ENCODE measurements around the gene HDAC5.
A peak's percentile ranks its signal among the peaks of the same experiment; 100 is the strongest.

The HDAC5 gene

DNA sequence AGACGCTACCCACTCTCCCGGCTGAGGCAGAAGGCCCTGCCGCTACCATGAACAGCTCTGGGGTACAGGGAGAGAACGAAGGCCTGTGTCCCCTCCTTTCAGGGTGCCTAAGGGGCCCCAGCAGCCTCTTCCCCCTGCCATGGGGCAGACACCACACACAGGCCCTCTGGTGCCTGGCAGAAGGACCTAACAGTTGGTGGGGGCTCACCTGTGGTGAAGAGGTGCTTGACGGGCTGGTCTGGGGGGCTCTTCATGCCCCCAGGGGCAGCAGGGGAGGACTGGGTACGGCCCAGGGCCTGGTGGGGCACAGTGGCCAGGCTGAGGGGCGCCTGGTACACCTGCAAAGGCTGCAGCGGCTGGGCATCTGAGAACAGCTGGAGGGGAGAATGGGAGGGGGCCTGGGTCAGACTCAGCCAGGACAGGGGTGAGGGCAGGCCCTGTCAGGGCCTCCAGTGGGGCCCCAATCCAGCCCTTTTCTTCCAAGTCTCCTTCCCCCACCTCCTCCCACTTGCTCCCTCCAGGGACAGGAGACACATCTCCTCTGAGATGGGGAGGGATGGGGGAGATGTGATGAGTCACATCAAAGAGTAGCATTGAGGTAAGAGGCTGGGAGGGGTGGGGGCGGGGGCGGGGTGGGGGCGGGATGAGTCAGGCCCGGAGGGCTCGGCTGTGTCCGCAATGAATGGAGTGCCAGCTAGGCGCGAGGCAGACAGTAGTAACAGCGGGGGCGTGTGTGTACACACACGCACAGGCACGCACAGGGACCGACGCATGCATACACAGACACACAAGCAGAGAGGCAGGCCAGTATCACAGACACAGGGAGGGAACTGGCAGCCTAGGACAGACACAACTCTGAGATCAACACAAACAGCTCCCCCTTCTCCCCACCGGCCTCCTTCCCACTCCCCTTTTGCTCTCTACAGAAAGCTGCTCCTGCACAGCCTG is 36.8 kb downstream of the HDAC5 start:
- peak; percentile 63 to 75 for DNase-seq

DNA sequence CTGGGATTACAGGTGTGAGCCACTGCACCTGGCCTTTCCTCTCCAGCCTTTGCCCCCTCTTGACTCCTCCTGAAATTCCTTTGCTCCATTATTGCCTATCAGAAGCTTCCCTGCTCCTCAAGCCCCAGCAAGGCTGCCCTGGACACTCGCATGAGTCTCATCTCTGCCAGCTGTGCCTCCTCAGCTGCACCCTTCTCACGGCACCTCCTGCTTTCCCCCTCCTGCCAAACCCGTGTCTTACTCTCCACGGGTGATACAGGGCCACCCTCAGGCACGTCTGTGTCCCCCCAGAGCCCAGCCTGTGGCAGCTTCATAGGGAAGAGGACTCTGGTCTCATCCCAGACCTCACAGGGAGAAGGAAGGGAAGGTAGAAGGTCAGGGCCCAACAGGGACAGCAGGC is 37.5 kb downstream of the HDAC5 start:
- no peak for DNase-seq

- no peak for DNase-seq
Measured at GRCh38 chr17:44084921-44085320, 38.5 kb downstream of the HDAC5 start.

GRCh38 chr17:44084131-44084538 is 39.3 kb downstream of the HDAC5 start:
- DNase-seq, result peak in 1 of 2 experiments; percentile 23

GRCh38 chr17:44083250-44083849 is 40.1 kb downstream of the HDAC5 start:
- DNase-seq, result no peak

DNA sequence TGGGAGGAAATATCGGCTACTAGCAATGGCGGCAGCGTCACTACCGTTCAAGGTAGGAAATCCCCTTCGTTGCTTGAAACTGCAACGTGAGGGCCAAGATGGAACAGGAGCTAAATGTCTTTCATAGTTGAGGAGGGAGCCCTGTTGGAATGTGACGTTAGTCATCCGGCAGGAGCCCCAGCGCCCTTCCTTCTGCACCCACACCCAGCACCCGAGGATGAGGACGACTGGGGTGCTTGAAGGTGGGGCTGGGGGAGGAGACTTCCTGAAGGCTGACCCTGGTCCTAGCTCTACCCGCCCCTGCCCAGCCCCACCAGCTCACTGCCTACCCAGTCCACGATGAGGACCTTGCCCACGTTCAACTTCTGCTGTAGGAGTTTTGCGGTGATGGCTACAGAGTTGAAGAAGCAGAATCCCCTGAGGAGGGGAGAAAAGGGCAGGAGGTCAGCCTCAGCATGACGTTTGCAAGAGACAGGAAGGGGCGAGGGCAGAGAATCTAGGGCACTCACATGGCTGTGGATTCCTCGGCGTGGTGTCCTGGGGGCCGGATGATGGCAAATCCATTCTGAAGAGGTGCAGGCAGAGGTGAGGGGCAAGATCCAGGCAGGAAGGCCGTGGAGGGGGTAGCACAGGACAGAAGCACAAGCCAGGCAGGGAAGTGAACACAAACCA is 41.0 kb downstream of the HDAC5 start:
- no peak for DNase-seq

DNA sequence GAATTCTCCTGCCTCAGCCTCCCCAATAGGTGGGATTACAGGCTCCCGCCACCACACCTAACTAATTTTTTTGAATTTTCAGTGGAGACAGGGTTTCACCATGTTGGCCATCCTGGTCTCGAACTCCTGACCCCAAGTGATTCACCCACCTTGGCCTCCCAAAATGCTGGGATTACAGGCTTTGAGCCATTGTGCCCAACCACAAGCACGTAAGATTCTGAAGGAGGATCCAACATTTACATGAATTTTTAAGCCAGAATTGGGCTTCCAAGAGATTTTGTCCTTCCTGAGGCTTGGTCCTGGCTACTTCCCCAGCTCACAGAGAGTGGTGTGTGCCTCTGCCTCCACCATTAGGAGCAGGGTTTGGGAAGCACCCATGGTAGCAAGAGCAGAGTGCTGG is 41.8 kb downstream of the HDAC5 start:
- no peak for DNase-seq

- DNase-seq, result no peak
Measured at GRCh38 chr17:44079877-44080821, 43.3 kb downstream of the HDAC5 start.

DNA sequence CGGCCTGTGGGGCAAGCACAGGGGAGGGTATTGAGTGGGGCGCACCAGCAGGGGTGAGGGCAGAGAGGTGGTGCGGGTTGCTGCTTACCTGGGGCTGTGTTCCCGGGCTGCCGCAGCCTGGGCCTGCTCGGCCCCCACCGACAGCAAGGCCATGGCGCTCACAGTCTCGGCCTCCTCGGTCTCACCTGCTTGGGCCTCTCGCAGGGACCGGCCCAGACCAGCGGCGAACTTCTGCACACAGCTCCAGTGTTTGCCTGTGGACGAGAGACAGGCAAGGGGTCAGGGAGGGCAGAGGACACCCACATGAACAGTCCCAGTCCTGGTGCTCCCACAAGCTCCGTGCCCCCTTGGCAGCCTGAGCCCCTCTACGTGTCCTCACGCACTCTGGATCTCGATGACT is 45.0 kb downstream of the HDAC5 start:
- DNase-seq, result no peak

DNA sequence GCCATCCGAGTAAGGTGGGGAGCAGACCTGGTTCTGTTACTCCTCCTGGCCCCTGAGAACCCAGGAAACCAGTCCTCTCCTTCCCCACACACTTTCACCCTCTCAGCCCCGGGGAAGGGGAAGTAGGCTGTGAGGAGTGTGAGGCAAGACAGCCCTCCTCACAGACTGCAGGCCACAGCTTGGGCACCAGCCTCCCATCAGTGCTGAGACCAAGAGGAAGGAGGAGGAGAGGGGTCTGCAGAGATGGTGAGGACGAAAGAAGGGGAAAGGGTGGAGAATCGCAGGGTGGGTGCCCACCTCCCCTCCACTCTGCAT is 45.9 kb downstream of the HDAC5 start:
- no peak for DNase-seq

DNA sequence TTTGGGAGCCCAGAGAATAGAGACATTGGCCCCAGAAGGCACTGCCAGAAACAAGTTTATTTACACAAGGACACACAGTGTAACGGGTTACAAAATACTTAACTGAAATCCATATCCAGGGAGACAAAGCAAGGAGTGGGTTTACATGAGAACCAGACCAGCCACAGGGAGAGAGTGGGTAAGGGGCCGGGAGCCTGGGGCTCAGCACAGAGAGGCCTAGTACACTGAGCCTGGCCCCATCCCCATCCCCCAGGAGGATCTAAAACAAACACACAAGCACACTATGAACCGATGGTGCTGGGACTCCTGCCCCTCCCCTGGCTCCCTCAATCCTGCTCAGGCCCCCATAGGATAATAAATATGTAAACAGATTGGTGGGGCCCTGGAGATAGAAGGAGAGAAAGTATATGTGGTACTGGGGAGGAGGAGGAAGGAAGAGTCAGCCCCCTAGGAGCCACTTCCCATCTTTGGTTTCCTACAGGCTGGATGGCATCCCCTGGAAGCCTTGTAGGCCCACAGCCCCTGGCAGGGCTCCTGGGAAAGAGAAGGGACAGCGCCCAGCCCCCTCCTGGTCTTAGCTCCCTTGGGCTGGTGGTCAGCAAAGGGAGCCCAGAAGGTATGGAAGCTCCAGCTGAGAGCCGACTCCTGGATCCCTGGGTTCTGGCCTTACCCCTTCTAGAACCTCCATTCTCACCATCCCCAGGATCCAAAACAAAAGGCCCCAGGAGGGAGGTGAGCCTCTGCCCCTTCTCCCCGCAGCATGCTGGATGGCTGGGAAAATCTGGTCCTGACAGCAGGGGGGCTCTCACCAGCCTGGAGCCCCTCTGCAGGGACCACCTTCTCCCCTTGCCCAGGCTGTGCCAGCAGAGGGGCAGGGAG is 46.5 kb downstream of the HDAC5 start:
- DNase-seq, result no peak

- DNase-seq, result no peak
Measured at GRCh38 chr17:44075598-44076293, 47.7 kb downstream of the HDAC5 start.

DNA sequence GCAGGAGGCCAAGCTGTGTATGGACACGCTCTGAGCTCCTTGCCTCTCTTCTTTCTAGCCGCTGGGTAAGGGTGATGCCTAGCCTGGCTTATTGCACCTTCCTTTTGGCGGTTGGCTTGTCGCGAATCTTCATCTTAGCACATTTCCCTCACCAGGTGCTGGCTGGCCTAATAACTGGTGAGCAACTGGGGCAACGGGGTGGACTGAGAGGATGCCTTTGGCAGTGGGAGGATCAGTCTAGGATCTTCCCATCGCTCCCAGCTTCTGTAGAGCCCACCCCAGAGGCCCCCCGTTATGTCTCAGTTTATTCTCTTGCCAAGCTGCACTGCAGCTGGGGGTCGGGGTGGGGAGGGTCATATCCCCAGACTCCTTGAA is 48.5 kb downstream of the HDAC5 start:
- DNase-seq, result no peak

DNA sequence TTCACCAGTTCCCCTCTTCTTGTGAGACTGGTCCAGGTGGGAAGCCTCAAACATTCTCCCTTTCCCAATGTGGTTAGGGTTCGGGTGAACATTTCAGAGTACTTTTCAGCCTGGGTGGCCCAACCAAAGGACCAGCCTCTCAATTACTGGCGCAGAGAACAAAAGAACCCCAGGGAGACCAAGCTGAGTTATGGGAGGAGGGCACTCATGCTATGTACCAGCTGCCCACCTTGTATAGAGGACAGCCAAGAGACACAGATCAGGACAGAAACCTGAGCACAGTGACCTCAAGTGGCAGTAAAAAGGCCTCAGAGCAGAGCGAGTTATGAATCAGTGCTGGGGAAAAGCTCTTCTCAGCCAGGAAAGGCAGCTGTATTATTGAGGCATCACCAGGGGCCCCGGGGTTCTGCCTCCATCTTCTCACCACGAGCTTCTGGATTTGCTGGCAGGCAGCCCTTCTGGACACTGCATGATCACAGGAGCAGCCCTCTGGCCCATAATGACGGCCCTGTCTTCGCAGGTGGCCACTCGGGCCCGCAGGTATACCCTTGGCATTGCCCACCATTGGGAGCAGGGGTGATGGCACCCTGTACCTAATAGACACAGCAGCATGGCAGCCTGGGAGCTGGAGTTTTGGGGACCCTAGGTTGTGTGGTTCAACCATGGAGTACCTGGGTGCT is 49.1 kb downstream of the HDAC5 start:
- no peak for DNase-seq

DNA sequence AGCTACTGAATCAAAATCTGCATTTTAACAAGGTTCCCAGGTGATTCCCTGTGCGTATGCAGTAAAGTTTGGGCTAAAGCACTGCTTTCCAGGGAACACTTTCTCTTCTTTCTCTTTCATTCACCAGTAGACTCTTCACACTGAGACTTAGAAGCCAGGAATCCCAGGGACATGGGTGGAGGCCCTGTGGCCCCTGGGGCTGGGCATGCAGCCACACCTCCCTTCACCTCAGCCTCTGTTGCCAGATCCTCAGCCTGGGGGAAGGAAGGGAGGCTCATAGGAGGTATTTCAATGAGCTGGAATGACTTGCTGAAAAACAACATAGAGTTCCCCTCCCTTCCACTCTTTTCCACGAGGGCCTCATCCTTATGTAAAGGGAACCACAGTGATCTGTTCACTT is 51.7 kb downstream of the HDAC5 start:
- DNase-seq, result no peak

GRCh38 chr17:44071198-44071520 is 52.3 kb downstream of the HDAC5 start:
- peak in 1 of 2 experiments; percentile 62 for DNase-seq

GRCh38 chr17:44070455-44071197 is 52.8 kb downstream of the HDAC5 start, which contains the start of gene G6PC3:
TSS of gene G6PC3 (plus strand) at chr17:44070735. CDS start at chr17:44070966, 231 bp downstream.
- peak; percentile 60 to 64 for DNase-seq

GRCh38 chr17:44069974-44070454 is 53.4 kb downstream of the HDAC5 start:
- DNase-seq, result no peak

- no peak for DNase-seq
Measured at GRCh38 chr17:44067545-44067940, 55.9 kb downstream of the HDAC5 start.

Measured in activated CD4-positive, alpha-beta T cell treated with anti-CD3 and anti-CD28 coated beads, Interleukin-2, amount 50 U/mL, for 4 hours (primary cell).